HG03139 (cell line): Measurements from ENCODE around the gene ROR1.
"Not testable (repeated sequence)": the region's sequence is repeated elsewhere in the genome, so short reads cannot be mapped to it uniquely, and the experiment has no call there.

ENCODE experiments used
- ATAC-seq: cut with Tn5 transposase; IDR thresholded peaks from one replicate; pipeline ENCODE4 v1.9.1; 2021; ENCODE audit not compliant: unreplicated experiment

ROR1 gene

DNA sequence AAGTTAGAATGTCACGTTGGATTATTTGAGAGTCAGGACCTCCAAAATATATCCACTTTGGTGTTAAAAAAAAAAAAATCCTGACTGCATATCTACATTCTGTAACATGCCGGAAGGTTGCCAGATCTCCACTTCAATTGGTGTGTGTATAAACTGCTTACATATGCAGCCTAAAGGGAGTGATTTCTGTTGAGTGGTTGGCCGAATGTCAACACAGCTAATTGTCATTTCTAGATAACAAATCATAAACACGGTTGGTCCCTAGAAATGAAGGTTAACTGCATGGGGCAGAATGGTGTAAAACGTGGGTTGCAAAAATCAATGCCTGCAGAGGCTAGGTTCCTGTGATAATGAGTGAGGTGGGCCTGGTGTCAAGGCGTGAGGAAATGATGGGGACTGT lies 15.0 kb upstream of the ROR1 start:
- no peak for ATAC-seq

DNA sequence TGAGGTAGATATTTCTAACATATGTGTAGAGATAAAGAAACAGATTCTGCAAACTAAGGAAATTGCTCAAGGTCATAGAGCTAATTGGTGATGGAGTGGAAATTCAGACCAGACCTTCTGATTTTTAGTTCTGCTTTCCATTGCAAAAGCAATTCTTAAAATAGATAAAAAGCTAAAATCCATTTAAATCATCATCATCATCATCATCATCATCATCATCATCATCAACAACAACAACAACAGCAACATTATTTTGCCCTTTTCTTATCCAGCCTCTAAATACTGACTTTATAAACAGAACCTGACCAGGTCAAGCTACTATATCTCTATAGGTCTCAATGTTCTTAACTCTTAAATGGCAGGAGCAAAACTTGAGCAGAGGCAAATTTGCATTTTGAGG lies 14.0 kb upstream of the ROR1 start:
- no peak for ATAC-seq

DNA sequence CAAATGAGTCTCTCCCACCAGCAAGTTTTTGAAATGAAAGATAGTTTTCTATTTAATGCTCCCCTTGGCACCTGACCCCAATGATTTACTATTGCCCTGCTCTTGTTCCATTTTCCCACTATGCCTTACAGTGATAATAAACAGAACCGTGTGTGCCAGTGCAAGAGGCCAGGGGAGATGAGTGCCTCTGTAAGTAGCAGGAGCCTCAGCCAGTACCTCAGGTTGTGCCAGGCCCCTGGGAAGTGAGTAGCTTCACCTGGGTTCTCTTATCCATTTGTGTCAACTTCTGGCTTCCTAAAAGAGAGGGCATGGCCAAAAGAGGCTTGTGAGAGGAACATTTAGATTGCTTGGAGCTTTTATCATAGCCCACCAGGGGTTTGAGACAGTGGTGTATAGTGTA lies 3.4 kb upstream of the ROR1 start:
- no peak for ATAC-seq

DNA sequence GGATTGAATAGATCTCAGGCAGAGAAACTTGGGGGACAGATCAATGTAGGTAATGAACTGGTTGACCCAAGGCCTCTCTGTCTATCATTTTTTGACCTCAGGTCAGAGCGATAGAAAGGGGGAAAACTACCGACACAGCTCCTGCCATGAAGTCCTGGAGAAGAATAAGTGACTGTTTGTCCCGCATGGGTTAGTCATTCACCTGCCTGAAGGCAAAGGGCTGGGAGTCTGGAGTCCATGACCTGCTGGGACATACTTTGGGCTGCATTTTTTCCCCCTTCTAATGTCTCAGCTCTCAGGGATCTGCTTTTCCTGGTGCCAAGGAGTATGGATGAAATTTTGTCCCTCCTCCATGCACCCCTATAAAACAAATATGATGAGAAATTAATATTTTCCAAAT lies 1.6 kb upstream of the ROR1 start:
- no peak for ATAC-seq

DNA sequence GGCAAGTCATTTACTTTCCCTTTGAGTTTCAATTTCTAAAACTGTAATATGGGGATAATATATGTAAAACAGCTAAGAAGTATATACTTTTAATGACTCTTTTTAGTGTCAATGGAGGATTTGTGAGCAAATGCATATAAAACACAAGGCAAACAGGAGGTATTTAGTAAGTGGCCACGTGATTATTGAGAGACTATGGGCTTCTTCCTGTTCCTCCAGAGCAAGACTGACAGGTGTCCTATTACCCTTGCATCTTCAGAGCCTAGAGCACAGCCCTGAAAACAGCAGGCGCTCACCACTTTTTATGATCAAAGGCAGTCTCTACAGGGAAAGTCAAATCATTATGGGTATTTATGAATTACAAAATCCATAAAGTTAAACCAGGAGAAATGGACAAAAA lies 941 bp upstream of the ROR1 start:
- ATAC-seq, result no peak

DNA sequence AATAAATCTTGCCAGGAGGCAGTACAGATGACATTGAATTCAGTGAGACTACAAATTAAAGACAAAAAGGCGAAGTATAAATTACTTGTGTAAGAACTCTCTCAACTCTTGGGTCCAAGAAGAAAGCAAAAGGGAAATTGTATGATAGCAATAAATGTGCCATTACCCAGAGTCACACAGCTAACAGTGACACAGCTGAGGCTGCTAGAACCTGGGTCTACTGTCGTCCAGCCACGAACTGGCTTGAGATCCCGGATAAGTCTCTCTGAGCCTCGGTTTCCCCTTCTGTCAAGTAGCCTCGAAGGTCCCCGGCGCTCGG lies 362 bp upstream of the ROR1 start:
- ATAC-seq, result no peak

DNA sequence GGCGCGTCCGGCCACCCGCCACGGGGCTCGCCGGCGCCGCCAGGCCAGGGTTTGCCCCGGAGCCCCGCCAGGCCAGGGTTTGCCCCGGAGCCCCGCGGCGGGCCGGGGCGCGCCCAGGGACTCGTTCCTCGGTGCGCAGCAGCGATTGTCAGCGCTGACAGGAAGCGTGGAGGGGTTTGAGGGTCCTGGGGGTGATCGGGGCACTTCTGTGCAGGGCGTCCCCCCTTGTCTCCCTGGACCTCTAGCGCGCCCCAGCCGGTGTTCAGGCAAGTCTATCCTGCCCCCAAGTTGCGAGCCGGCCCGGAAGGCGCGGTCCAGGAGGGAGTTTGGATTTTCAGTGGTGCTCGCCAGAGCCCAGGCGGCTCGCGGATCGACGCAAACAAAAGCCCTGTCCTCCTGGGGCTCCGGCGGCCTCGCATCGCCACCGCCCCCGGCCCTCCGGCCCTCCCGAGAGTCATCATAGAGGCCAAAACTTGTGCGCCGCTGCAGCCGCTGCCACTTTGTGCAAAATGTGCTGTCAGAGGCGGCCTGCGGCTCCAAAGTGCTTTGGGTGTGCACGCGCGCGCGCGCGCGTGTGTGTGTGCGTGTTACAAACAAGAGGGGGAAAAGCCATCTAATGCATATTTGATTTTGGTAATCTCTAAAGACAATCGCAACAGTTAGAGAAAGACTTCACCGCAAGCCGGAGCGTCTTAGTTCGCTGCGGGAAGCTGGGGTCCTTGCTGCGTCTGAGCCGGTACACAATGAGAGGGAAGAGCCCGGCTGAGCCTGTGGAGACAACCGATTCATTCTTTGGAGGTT lies 1.0 kb downstream of the ROR1 start:
- no peak for ATAC-seq

DNA sequence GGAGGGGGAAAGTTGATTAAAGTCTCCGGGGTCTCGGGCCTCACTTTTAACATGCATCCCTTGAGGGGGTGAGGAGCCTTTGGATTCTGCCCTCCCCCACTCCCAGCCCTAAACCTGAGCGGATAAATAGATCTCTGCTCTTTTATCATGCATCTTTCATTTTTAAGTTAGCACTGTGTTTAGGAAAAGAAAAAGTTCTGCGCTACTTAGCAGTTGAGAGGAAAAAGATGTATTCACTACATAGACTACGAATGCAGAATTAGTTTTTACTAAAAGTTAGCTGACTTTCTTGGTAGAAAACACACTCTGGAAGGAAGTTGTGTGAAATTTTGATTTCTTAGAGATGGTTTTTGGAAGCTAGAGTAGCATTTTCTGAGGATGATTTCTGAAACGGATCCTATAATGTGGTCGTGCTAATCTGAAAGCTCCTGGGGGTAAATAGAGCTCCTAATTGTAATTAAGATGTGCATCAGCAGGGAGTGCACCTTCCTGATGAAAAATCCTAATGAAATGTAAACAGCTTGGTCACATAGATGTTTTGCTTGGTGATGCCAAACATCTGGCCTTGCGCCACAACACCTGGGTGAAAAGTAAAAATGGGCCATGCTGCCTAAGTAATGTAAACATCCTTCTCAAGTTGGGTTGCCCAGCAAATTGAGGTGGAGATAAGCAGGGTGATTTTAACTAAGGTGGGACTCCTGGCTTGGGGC lies 1.8 kb downstream of the ROR1 start:
- ATAC-seq, result no peak

DNA sequence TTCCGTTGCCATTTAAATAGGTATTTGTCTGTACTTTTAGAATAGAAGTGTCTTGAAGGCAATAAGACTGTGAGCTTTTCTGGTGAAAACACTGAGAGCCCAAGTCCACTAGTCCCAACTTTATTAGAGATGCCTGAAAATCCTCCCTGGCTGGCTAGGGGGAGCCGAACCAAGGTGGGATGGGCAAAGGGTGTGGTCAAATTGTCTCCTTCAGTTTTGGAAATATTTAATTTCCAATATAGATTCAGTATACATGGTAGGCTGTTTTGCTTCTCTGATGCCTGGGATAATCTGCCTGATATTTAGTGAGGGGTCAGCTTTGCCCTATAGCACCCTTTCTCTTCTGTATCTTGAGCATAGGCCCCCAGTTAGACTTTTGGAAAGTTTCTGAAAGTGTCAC lies 3.5 kb downstream of the ROR1 start:
- ATAC-seq, result no peak

DNA sequence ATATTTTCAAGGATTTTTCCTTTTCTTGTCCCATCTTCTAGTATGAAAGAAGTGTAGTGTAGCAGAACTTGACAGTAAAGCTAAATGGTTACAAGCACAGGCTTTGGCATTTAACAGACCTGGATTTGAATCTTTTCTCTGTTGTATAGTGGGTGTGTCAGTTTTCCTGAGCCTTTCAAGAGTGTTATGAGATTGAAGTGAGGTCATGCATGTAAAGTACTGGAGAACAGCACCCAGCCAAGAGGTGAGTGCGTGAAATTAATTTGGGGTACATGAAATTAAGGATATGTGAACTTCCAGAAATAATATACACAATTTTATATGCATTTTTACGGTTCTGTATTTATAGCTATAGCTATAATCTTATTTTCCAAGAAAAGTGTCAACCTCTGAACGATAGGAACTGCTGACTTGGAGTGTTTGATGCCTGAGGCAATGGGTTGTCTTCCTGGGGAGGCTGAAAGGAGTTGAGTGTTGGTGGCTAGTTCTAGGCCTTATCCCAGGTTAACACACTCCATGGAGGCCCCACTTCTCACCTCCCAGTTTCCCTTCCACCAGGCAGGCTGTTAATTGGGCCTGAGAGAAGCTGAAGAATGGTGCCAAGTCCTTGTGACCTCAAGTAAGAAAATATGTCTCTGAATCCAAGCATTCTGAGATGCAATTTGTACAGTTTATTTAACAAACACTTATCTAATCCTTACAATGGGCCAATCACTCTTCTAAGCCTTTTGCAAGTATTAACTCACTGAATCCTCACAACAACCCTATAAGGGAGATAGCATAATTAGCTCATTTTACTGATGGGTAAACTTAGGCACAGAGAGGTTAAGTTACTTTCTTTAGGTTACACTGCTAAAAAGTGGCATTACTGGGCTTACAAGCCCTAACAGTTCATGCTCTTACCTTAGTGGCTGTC lies 4.4 kb downstream of the ROR1 start:
- no peak for ATAC-seq

DNA sequence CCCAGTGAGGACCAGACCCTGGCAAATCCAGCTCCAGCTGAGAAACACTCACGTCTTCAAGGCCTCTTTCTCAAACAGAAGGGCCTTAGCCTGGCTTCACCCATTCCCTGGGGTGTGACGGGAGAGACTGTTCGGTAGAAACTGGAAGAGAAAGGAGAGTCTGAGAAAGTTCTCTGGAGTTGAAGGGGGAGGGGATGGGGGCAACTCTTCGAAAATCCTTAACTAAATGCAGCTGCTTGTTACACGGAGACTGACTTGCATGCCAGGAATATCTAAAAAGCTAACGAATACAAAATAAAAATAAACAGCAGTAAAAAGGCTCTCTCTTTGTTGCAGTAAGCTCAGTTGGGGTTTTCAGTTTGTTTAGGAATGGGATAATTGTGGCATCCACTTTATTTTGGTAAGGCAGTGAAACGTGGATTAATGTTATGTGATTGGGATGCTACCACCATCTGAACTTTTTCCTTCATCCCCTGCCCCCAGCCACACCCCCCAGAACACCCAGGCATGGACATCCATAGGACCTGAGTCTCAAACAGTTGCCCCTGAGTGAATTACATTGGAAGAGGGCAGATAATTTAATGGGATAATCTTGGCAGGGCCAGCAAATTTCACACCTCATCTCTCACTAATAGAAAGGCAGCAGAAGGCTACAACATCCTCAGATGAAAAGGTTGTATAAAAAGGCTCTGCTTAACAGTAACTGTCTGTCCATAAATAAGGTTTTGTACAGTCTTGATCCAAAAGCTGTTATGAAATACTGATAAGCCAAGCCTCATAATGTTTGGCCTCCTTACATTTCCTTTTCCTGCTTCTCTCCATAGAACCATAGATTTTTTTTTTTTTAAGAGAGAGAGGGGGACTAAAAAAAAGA lies 5.8 kb downstream of the ROR1 start:
- no peak for ATAC-seq

DNA sequence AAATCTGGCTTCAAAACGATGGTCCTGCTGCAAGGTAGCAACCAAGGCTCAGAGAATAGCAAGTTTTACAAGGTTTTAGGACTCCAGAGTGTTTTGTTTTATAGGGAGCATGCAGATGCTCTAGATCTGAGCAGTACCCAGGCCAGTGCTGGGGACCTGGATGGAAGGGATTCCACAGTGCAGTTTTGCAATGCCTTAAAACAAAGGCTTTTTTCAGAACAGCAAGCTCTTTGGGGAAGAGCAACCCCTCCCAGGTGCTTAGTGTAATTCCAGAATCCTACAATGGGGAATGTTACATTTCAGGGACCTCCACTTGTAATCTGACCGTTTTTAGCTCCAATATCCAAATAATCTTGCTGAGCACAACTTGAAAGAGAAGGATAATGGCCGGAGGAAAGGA lies 6.7 kb downstream of the ROR1 start:
- ATAC-seq, result no peak

DNA sequence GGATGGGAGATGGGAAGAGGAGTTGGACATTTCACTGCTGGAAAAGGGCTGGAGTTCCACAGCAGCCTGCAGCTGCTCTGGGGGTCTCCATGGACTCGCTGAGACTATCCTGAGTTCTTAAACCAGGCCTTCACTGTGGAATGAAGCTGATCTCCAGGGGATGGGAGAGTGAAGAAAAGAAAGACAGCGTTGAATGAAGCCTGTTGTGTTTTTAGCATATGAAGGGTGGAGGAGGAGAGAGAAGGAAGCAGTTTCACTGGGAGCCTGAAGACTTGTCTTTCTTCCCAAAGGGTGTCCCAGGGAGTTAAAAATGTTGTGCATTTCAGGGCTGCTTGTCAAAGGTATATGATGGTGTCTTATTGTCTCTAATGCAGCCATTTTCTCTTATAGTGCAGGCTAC lies 9.2 kb downstream of the ROR1 start:
- ATAC-seq, result no peak

DNA sequence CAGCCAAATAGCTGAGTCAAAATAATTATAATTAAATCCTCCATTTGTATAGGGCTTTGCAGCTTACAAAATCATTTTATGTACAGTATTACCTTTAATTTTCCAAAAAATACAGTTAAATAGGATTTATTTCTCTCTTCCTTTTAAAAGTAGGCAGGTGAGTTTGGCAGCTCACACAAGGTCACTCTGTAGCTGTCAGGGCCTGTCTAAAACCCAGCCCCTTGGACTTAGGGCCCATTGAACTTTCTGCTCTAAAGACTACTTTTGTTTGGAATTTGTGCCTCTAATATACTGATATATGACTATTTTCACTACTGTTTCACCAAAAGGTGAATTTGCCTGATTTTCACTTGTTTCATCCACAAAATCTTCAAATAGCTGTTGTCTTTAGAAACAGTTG lies 10.3 kb downstream of the ROR1 start:
- ATAC-seq, result no peak

DNA sequence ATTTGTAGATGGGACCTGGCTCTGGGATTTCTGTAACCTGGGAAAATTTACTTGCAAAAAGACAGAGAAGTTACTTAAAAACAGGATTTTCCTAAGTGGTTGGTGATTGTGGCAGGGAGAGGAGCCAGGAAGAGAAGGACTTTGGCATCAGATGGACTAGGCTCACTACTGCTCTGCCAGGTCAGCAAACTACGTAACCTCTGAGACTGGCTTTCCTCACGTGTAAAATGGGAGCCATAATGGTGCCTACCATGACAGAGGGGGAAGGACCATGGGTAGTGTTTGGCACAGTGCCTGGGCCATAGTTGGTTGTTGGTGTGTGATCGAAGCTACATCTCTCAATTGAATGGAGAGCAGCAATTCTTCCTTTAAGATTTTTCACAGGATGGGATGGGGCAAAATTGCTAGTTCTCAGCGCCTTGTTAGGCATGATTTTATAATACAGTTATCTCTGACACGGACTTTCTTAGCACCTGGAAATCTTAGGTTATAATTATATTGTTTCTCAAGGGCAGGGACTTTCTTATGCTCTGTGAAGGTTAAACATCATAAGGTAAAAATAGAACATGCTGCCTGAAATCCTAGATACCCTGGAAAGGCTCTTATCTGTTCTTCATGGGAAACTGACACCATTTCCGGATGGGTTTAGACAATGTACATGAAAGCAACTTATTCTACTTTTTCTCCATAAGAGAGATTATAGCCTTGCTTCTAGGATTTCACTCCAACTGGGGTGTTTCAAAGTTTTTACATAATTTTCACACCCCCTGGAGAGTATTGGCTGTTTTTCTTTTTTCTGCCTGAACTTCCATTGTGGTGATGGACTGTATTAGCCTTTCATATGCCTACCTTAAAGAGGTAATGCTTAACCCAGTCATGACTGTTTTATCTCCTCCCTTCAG lies 10.9 kb downstream of the ROR1 start:
- no peak for ATAC-seq

DNA sequence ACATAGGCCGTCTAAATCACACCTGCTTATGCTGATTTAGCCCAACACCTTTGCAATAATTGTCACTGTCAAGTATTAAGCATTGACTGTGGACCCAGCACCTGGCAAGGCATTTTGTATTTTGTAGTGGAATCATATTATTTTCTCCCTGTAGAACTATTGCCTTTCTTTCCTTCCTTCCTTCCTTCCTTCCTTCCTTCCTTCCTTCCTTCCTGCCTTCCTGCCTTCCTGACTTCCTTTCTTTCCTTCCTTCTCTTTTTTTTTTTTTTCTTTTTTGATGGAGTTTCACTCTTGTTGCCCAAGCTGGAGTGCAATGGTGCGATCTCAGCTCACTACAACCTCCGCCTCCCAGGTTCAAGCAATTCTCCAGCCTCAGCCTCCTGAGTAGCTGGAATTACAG lies 13.5 kb downstream of the ROR1 start:
- not testable (repeated sequence) for ATAC-seq

DNA sequence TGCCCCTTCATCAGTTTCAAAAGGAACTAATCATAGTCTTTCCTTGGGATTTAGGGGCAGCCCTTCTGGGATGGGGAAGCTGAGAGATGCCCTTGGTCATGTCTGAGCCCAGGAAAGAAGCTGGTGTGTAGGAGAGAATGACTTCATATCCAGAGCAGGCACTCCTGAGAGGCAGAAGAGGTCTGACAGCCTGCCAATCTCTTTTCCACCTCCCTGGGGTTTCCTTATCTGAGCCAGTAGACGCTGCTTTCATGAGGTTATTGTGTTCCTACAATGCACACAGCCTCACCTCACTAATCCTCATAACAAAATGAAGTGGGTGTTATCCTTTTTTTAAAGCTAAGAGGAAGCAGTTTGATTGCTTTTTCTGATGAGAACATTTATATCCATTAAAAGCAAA lies 14.1 kb downstream of the ROR1 start:
- ATAC-seq, result no peak

DNA sequence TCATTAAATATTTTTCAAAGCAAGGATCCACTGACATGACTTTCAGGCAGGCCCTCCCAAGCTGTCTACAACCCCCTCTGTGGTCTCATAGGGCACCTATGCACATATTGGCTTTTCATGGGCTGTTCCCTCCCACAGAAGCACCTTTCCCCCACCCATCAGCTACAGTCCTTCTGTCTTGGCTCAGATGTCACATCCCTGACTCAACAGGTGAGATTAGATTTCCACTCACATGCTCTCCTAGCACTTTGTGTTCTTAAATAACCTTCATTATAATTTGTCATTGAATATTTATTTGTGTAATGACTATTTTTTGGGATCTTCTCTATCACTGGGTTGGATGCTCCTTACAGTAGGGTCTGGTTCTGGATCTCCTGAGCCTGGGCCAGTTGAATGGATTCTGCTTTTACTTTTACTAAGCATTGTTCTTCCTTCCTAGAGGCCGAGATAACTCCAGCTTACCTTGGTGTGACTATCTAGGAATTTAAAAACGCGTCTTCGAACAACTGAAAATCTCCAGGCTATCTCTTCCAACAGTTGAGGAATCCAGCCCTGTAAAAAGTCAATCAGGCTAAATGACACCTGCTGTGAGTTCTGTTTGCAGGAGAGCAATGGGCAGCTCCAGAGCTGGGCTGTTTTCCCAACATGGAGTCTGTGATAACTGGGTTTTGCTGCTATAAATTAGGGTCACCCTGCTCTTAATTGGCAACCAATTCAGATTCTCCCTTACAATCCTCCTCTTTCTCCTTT lies 16.2 kb downstream of the ROR1 start:
- ATAC-seq, result no peak

DNA sequence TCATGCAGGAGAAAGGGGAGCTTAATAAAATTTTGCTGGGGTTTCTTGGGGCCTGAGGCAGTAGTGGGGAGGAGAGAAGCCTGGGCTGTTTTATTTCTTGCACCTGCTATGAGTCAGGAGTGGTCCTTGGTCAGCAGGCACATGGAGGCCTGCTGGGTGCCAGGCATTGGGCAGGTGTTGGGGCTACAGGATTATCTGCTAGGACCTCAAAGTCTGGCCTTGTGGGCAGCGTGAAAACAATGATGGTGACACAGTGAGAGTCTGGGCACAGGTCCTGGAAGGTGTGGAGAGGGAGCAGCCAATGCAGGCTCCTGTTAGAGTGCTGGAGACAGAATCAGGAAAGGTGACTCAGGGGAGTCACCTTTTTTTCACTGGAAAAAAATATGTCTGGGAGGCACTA lies 17.2 kb downstream of the ROR1 start:
- ATAC-seq, result no peak
